Esophagus muscularis mucosa (tissue), 3 donors: ENCODE data around the gene PAK5.

Experiments used
- CTCF ChIP-seq, 3 experiments: fragments of 200-600 bp in 2 of 3; fragments of 450-650 bp in 1 of 3; sonication (generic) in 2 of 3; IDR thresholded peaks; one replicate each; pipeline ENCODE4 v1.5.1; 2017 to 2019; ENCODE audit warnings: antibody characterized with exemption in 3 of 3, mild to moderate bottlenecking in 2 of 3, moderate library complexity in 1 of 3
- POLR2A ChIP-seq: fragments of 450-650 bp; IDR thresholded peaks from one replicate; pipeline ENCODE4 v1.6.1; 2017; ENCODE audit warnings: antibody characterized with exemption, moderate library complexity, mild to moderate bottlenecking, low read depth

DNA sequence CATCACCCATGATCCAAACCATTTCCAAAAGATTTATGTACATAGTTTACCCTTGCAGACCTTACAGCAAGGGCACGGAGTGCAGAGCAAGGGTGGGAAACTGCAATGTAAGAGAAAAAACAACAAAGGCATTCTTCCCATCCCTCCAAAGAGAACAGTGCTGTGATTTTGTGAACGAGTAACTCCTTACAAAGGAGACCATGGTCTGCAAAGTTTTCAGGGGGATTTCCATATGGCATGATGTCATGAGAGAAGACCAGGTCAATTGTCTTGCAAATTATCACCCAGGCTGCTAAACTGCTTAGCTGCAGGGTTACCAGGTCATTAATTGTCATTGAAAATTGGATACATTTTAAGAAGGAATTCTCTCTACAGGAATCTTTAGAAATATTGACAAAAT is 266.2 kb downstream of the PAK5 start:
- no peak for TF ChIP-seq POLR2A
- no peak for TF ChIP-seq CTCF (IDR thresholded peaks at IDR 0.05)
